Body of pancreas (tissue), 4 donors: ENCODE results near the gene RAB9A. TPM values are rescaled to one million over a fixed set of nuclear protein-coding genes. Genes with fewer than 3 reads are reported as not detected.
A peak's percentile ranks its signal among the peaks of the same experiment; 100 is the strongest.

Experiments used
- ATAC-seq: fragments of 150-250 bp; one replicate; pipeline ENCODE4 v1.9.1; 2016
- DNase-seq, 4 donors: peaks; one replicate each; pipeline ENCODE4 v3.0.0-alpha.2; 2019
- H3K27ac ChIP-seq, 4 donors: fragments of 200-600 bp; sonication (generic); 1 replicate in 3 of 4; 2 replicates in 1 of 4; pipeline versions ENCODE4 v1.5.1 to v1.6.1; 2016 to 2019; ENCODE audit warnings: mild to moderate bottlenecking in 1 of 4, mixed read lengths in 1 of 4, moderate library complexity in 1 of 4
- H3K27me3 ChIP-seq, 2 donors: fragments of 200-600 bp; sonication (generic); one replicate each; pipeline ENCODE4 v1.6.0; 2016; ENCODE audit warnings: mild to moderate bottlenecking in 1 of 2
- H3K36me3 ChIP-seq, 2 donors: fragments of 200-600 bp; sonication (generic); replicated peaks in 1 of 2; 2 replicates each; pipeline ENCODE4 v1.5.1; 2016; ENCODE audit warnings: low read depth in 2 of 2; ENCODE audit not compliant: insufficient read depth in 1 of 2
- H3K4me1 ChIP-seq: fragments of 200-600 bp; sonication (generic); one replicate; pipeline ENCODE4 v1.6.0; 2016
- H3K4me3 ChIP-seq, 2 donors: fragments of 200-600 bp; sonication (generic); 1 replicate in 1 of 2; 2 replicates in 1 of 2; pipeline ENCODE4 v1.5.1; 2016 to 2019
- H3K9me3 ChIP-seq, 3 donors: fragments of 200-600 bp; sonication (generic); 1 replicate in 2 of 3; 2 replicates in 1 of 3; pipeline ENCODE4 v1.5.1; 2016
- CTCF ChIP-seq, 7 experiments: fragments of 450-650 bp in 4 of 7; fragments of 200-600 bp in 3 of 7; sonication (generic) in 3 of 7; IDR thresholded peaks; one replicate each; pipeline ENCODE4 v1.5.1; 2016 to 2019; ENCODE audit warnings: antibody characterized with exemption in 7 of 7
- POLR2A ChIP-seq, 3 donors: fragments of 450-650 bp; IDR thresholded peaks; one replicate each; pipeline ENCODE4 v1.6.1; 2016; ENCODE audit warnings: antibody characterized with exemption in 3 of 3, mild to moderate bottlenecking in 2 of 3
- WGBS, 2 donors: methylation state at CpG; one replicate each; pipeline ENCODE4 v1.1.5; 2017; 5-methylcytosine and 5-hydroxymethylcytosine counted together
- intact Hi-C: fragments of 100-400 bp; cut with DNase I; formaldehyde crosslinking; loops from one replicate; pipeline ENCODE4 v1.15.1; 2023
- total RNA-seq, 2 donors: library from RNA; depleted of rRNA; stranded (reverse); fragments of >200 nt; gene quantifications; one replicate each; pipeline ENCODE4 v1.1.0, GENCODE V29; 2016

Gene RAB9A
- total RNA-seq, 2 donors from 2014 or later, result 14.3 to 15.5 TPM

- 87 to 89% methylated on average over 3 of the region's 3 CpGs for WGBS, 2 donors
Observed at GRCh38 chrX:13748486-13748885, 59.6 kb downstream of the RAB9A start.

DNA sequence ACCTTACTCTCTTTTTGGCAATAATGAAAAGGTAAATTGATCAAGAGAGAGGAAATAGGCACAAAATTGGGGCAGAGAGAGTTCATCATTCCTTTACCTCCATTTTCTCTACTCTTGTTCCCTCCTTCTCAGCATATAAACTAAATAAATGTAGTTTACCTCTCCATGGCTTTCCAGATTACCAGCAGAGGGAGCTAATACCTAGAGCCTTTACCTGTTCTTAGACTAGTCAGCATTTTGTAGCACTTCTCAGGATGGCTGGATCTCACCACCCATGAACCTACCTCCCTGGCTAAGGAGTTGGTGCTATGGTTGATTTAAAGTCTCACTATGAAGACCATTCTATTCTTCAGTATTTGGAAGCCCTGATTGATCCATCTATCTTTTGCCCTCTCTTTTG, 61.3 kb downstream of the RAB9A start:
- H3K36me3 ChIP-seq, result no peaks in the 10 kb centered on the region
- TF ChIP-seq POLR2A (IDR thresholded peaks at IDR 0.05) (no peak), CTCF (IDR thresholded peaks at IDR 0.05) (peak; percentile 33 to 69 (median 58))
- no peak for ATAC-seq

More at GRCh38 chrX:13748486-13748885, 59.6 kb downstream of the RAB9A start:
- H3K4me3 ChIP-seq, result no peak overlapping the region
- DNase-seq (no peak), ATAC-seq (no peak)
- TF ChIP-seq CTCF (IDR thresholded peaks at IDR 0.05), result no peak
- no peak for TF ChIP-seq POLR2A (IDR thresholded peaks at IDR 0.05)
- no peak overlapping the region for H3K27ac ChIP-seq
- intact Hi-C loops, result no loop called here
- no peaks in the 10 kb centered on the region for H3K4me1 ChIP-seq
- no peaks in the 10 kb centered on the region for H3K36me3 ChIP-seq
- no peaks in the 10 kb centered on the region for H3K27me3 ChIP-seq
- no peaks in the 10 kb centered on the region for H3K9me3 ChIP-seq

GRCh38 chrX:13750812-13751211, 61.9 kb downstream of the RAB9A start:
- Histone ChIP-seq H3K27ac (no peak overlapping the region), H3K4me3 (no peak overlapping the region), H3K9me3 (no peaks in the 10 kb centered on the region), H3K27me3 (no peaks in the 10 kb centered on the region), H3K4me1 (no peaks in the 10 kb centered on the region), H3K36me3 (no peaks in the 10 kb centered on the region)
- no peak for ATAC-seq
- intact Hi-C loops, result no loop called here
- DNase-seq, result no peak
- TF ChIP-seq CTCF (IDR thresholded peaks at IDR 0.05), result no peak
- no peak for TF ChIP-seq POLR2A (IDR thresholded peaks at IDR 0.05)

More for the DNA sequence above, 61.3 kb downstream of the RAB9A start:
- Histone ChIP-seq H3K27me3 (no peaks in the 10 kb centered on the region), H3K4me1 (no peaks in the 10 kb centered on the region), H3K27ac (no peak overlapping the region), H3K9me3 (no peaks in the 10 kb centered on the region), H3K4me3 (no peak overlapping the region)
- intact Hi-C loops, result no loop called here
- DNase-seq, result peak in 2 of 4 donors; percentile 24 to 36

DNA sequence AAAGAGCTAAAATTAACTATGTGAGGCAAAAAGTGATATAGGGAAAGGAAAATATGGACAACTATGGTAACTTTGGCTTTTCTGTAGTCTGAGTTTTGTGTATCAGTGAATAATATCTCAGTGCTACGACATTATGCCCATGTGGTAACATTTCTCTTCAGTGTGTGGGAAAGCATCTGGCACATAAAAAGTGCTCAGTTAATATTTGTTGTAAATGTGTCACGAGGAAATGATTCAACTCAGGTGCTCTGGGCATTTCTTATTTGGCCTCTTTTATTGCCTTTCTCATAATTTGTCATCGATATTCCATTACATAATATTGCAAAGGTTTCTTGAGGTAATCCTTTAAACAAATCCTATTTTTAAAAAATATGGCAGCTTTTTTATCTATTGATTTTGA, 63.2 kb downstream of the RAB9A start:
- 42 to 49% methylated on average over 3 of the region's 3 CpGs for WGBS, 2 donors
- Histone ChIP-seq H3K4me1 (no peaks in the 10 kb centered on the region), H3K36me3 (no peaks in the 10 kb centered on the region), H3K9me3 (no peaks in the 10 kb centered on the region), H3K27me3 (no peaks in the 10 kb centered on the region), H3K4me3 (no peak overlapping the region), H3K27ac (peak overlapping the region in 1 of 4 donors; percentile 8)
- intact Hi-C loops, result no loop called here
- TF ChIP-seq POLR2A (IDR thresholded peaks at IDR 0.05), result no peak
- no peak for TF ChIP-seq CTCF (IDR thresholded peaks at IDR 0.05)
- ATAC-seq (no peak), DNase-seq (no peak)

- Histone ChIP-seq H3K9me3 (no peaks in the 10 kb centered on the region), H3K4me3 (no peak overlapping the region), H3K36me3 (no peaks in the 10 kb centered on the region), H3K27ac (peak overlapping the region in 1 of 4 donors; percentile 26), H3K4me1 (no peaks in the 10 kb centered on the region), H3K27me3 (no peaks in the 10 kb centered on the region)
- no peak for ATAC-seq
- 33 to 41% methylated on average over 2 to 3 of the region's 3 CpGs for WGBS, 2 donors
- no peak for TF ChIP-seq POLR2A (IDR thresholded peaks at IDR 0.05)
- TF ChIP-seq CTCF (IDR thresholded peaks at IDR 0.05), result no peak
- intact Hi-C loops, result no loop called here
- DNase-seq, result no peak
Observed at GRCh38 chrX:13752646-13753045, 63.7 kb downstream of the RAB9A start.
